C1 segment of cervical spinal cord (tissue), 14 donors: ENCODE measurements around the gene DIAPH3.

Source experiments
- DNase-seq, 14 donors: peaks; one replicate each; lab custom pipeline; 2025; lab: John Stamatoyannopoulos, UW

The DIAPH3 gene

GRCh38 chr13:60152114-60152513, 11.6 kb downstream of the DIAPH3 start:
- DNase-seq = no peak

GRCh38 chr13:60150538-60150937, 13.2 kb downstream of the DIAPH3 start:
- no peak for DNase-seq

DNA sequence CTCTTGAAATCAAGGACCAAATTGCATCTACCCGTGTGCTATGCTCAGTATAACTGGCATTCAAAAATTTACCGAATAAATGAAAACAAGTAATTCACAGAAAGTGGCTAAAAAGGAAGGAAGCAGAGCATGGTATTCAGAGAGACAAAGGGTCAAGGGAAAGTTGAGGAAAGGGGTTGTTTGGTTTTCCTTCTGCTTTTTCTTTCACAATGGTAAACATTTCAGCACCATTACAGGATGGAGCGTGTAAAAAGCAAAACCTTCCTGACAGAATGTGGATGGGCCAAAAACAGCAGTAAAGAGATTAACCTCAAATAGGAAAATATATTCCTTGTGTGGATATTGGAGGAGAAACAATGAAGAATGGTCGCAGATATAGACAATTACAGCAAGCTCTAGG, 14.8 kb downstream of the DIAPH3 start:
- DNase-seq = no peak

DNA sequence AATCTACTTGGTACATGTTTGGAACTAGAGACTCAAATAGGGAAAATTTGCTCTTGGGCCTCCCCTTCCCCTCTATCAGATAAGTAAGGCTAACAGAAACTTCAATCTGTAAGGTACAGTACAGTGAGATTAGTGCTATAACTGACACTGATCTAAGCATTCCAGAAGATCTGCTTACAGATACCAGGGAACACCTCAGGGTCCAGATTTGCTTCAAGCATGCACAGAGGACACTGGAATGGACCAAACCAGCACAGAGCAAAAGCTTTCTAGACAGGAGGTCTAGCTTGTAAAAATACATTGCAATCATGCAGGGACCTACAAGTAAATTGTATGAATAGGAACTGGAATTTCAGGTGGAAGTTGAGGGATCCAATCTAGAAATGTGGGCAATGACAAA, 16.4 kb downstream of the DIAPH3 start:
- DNase-seq = no peak

- DNase-seq = no peak
These were observed 17.3 kb downstream of the DIAPH3 start for GRCh38 chr13:60146471-60146870.

- no peak for DNase-seq
These were observed 20.0 kb downstream of the DIAPH3 start for GRCh38 chr13:60143775-60144174.

GRCh38 chr13:60139272-60139671, 24.5 kb downstream of the DIAPH3 start:
- DNase-seq = no peak

GRCh38 chr13:60138674-60139073, 25.1 kb downstream of the DIAPH3 start:
- no peak for DNase-seq

- DNase-seq = no peak
These were observed 25.7 kb downstream of the DIAPH3 start for GRCh38 chr13:60137911-60138560.

GRCh38 chr13:60135344-60135743, 28.4 kb downstream of the DIAPH3 start:
- DNase-seq = no peak

- no peak for DNase-seq
These were observed 29.4 kb downstream of the DIAPH3 start for GRCh38 chr13:60134376-60134775.

DNA sequence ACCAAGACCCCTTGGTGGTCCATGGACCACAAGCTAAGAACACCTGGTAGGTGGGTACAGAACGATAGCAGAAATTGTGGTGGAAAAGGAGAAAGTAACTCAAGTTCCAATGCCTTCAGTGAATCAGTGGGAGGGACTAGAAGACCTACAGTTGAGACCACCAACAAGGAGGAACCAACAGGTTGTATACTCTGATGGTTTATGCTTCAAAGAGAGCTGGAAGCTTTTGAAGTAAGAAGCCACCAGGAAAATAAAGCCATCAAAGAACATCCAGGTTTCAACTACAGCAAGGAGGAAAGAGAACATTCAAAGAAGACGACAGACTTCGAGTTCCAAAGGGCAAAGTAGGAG, 42.4 kb downstream of the DIAPH3 start:
- DNase-seq = no peak

DNA sequence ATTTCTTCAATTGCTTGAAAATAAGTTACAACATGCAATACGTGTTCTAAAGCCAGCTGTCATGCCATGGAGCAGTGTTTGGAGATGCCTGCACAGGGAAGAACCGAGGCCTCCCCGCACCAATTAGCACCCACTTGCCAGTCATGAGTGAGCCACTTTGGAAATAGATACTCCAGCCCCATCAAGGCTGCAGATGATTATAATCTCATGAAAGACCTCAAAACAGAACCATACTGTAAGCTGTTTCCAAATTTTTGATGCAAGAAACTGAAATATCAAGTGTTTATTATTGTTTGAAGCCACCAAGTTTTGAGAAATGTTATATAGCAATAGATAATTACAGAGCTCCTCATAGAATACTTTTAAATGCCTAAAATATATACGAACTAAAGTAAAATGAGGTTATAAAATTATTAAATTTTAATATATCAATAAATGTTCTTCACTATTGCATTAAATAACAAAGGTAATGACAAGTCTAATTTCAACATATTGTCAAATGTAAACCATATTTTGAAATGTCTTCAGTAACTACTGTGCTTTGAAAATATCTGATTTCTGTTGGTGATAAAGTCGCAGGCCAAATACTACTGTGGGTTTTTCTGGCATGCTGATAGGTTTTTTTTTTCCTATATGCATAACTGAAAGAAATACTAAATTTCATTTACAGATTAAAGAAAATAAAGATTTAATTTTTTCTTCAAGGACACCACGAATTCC, 43.0 kb downstream of the DIAPH3 start:
- DNase-seq = no peak

DNA sequence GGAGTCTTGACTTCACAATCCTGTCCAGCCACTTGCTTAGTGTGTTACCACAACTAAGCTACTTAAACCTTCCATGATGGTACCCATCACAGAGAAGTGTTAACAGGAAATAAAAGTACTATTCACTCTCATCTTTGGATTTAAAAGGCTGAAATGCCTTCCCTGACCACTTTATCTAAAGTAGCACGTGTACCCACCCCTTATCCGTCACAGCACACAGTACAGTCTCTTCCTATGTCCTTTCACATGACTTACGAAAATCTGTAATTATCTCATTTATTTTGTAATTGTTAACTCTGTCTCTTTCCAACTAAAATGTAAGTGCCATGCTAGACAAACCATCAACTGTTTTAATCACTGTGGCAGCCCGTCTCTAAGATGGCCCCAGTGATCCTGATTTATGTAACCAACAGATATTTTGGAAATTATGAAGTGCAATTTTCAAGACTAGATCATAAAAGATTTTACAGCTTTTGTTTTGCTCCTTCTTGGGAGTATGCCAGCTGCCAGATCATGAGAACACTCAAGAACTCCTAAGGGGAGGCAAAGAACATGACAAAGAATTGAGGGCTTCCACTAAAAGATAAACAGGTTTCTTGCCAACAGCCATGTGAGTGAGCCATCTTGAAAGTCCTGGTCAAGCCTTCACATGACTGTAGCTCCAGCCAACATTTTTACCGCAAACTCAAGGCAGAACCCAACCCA, 44.9 kb downstream of the DIAPH3 start:
- DNase-seq = no peak

DNA sequence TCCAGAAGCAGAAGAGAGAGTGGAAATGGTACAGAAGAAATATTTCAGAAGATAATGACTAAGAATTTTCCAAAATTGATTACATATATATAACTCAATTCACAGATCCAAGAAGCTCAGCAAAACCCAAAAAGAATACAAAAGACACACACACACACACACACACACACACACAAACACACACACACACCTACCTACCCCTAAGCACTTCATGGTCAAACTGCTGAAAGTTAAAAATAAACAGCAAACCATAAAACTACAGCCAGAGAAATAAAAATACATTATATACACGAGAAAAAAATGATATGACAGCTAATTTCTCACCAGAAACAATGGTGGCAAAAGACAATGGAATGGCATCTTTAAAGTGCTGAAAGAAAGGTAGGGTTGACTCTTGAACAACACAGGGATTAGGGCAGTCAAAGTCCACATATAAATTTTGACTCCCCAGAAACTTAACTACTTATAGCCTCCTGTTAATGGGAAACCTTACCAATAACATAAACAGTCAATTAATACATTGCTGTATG, 49.2 kb downstream of the DIAPH3 start:
- DNase-seq = no peak

- DNase-seq = no peak
These were observed 51.0 kb downstream of the DIAPH3 start for GRCh38 chr13:60112771-60113170.

GRCh38 chr13:60111691-60112090, 52.0 kb downstream of the DIAPH3 start:
- no peak for DNase-seq

DNA sequence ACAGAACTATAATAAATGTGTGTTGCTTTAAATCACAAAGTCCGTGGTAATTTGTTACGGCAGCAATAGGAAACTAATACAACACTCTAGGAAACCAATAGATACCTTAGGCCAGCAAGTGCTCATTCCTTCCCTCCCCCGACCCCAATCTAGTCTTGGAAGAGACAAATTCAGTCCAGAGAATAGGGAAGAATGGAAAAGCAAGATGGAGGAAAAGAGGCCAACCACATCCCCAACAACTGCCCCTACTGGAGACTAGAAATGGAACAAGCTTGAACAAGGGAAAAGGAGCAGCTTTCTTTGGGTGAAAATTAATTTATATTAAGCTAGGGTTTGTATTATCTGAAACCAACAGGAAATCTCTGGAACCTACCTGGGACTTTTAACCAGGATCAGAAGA, 54.4 kb downstream of the DIAPH3 start:
- no peak for DNase-seq

GRCh38 chr13:60108589-60108988, 55.1 kb downstream of the DIAPH3 start:
- no peak for DNase-seq

- DNase-seq = no peak
These were observed 63.9 kb downstream of the DIAPH3 start for GRCh38 chr13:60099631-60100420.

DNA sequence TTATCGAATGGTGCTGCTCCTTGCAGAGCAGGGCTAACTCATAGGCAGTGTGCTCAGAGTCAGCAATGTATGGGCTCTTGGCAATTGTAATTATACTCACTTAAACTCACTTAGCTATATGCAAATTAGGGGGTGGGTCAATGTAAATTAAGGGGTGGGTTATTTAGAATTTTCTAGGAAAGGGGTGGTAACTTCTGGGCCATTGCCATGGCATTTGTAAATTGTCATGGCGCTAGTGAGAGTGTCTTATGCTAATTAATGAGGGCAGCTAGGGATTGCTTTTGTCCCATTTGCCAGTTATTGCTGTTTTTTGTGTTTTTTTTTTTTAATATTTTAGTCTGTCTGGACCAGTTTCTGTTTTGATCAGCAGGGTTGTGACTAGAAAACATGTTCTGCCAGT, 68.4 kb downstream of the DIAPH3 start:
- DNase-seq = no peak
